ENCODE measurements around the gene GLB1L2. TPM values are rescaled to one million over a fixed set of nuclear protein-coding genes. Genes with fewer than 3 reads are reported as not detected.

GLB1L2 gene
- total RNA-seq, 1 donor from 2014 or later = 1.7 TPM

- DNase-seq (ENCODE audit: low spot score in 2 of 2) = no peak
- H3K27me3 ChIP-seq = no peaks in the 10 kb centered on the region
Measured at GRCh38 chr11:134399996-134400395, 68.2 kb downstream of the GLB1L2 start.

GRCh38 chr11:134401825-134402809 lies 70.3 kb downstream of the GLB1L2 start:
- Histone ChIP-seq H3K4me3 (no peak overlapping the region), H3K27ac (no peak overlapping the region), H3K4me1 (no peaks in the 10 kb centered on the region), H3K36me3 (no peaks in the 10 kb centered on the region), H3K27me3 (no peaks in the 10 kb centered on the region), H3K9me3 (no peaks in the 10 kb centered on the region)
- intact Hi-C loops (cut with DNase I) = no loop called here
- TF ChIP-seq CTCF (IDR thresholded peaks at IDR 0.05) = no peak
- no peak for DNase-seq (ENCODE audit: low spot score in 2 of 2)

More at GRCh38 chr11:134399996-134400395, 68.2 kb downstream of the GLB1L2 start:
- no peaks in the 10 kb centered on the region for H3K9me3 ChIP-seq
- TF ChIP-seq CTCF (IDR thresholded peaks at IDR 0.05) = no peak
- no peak overlapping the region for H3K4me3 ChIP-seq
- no peak overlapping the region for H3K27ac ChIP-seq
- H3K36me3 ChIP-seq = no peaks in the 10 kb centered on the region
- no peaks in the 10 kb centered on the region for H3K4me1 ChIP-seq
- intact Hi-C loops (cut with DNase I) = no loop called here

- no peaks in the 10 kb centered on the region for H3K27me3 ChIP-seq
- no peak for TF ChIP-seq CTCF (IDR thresholded peaks at IDR 0.05)
- intact Hi-C loops (cut with DNase I) = no loop called here
Measured at GRCh38 chr11:134402910-134403309, 71.1 kb downstream of the GLB1L2 start.

GRCh38 chr11:134404575-134405341 lies 73.0 kb downstream of the GLB1L2 start:
- Histone ChIP-seq H3K4me1 (no peaks in the 10 kb centered on the region), H3K9me3 (no peaks in the 10 kb centered on the region), H3K27me3 (no peaks in the 10 kb centered on the region), H3K27ac (no peak overlapping the region), H3K4me3 (no peak overlapping the region), H3K36me3 (no peaks in the 10 kb centered on the region)
- no peak for DNase-seq (ENCODE audit: low spot score in 2 of 2)
- TF ChIP-seq CTCF (IDR thresholded peaks at IDR 0.05) = no peak
- intact Hi-C loops (cut with DNase I) = no loop called here

More at GRCh38 chr11:134402910-134403309, 71.1 kb downstream of the GLB1L2 start:
- Histone ChIP-seq H3K36me3 (no peaks in the 10 kb centered on the region), H3K27ac (no peak overlapping the region), H3K9me3 (no peaks in the 10 kb centered on the region), H3K4me1 (no peaks in the 10 kb centered on the region), H3K4me3 (no peak overlapping the region)
- no peak for DNase-seq (ENCODE audit: low spot score in 2 of 2)

GRCh38 chr11:134405436-134405835 lies 73.6 kb downstream of the GLB1L2 start:
- no peaks in the 10 kb centered on the region for H3K4me1 ChIP-seq
- no peak for TF ChIP-seq CTCF (IDR thresholded peaks at IDR 0.05)
- intact Hi-C loops (cut with DNase I) = no loop called here
- H3K36me3 ChIP-seq = no peaks in the 10 kb centered on the region
- DNase-seq (ENCODE audit: low spot score in 2 of 2) = no peak
- H3K4me3 ChIP-seq = no peak overlapping the region
- no peaks in the 10 kb centered on the region for H3K9me3 ChIP-seq
- no peaks in the 10 kb centered on the region for H3K27me3 ChIP-seq
- no peak overlapping the region for H3K27ac ChIP-seq

Measured in ascending aorta (tissue), 2 donors.